Thyroid gland (tissue), 4 donors: ENCODE measurements around the gene METTL21C.

Experiments used
- CTCF ChIP-seq, 6 experiments: fragments of 200-600 bp in 3 of 6; fragments of 450-650 bp in 3 of 6; sonication (generic) in 3 of 6; IDR thresholded peaks; one replicate each; pipeline ENCODE4 v1.5.1; 2016 to 2019; ENCODE audit warnings: antibody characterized with exemption in 6 of 6, mild to moderate bottlenecking in 2 of 6, inconsistent platforms in 1 of 6, moderate library complexity in 1 of 6
- POLR2A ChIP-seq, 2 donors: fragments of 450-650 bp; IDR thresholded peaks; one replicate each; pipeline ENCODE4 v1.6.1; 2017; ENCODE audit warnings: antibody characterized with exemption in 2 of 2, mild to moderate bottlenecking in 2 of 2, moderate library complexity in 1 of 2

GRCh38 chr13:102694937-102695336 lies at the start of gene METTL21C:
- TF ChIP-seq CTCF (IDR thresholded peaks at IDR 0.05) (no peak), POLR2A (IDR thresholded peaks at IDR 0.05) (no peak)
